HepG2 (cell line): Measurements from ENCODE around the gene ZNF225. TPM values are rescaled to one million over a fixed set of nuclear protein-coding genes. Genes with fewer than 3 reads are reported as not detected.

Experiments used
- ASH2L ChIP-seq: fragments of 300-600, 200-600 bp; sonication (generic); IDR thresholded peaks from 2 replicates; pipeline ENCODE4 v1.7.0; 2017; ENCODE audit warnings: low read depth, mild to moderate bottlenecking, moderate library complexity, mixed read lengths, low read length; ENCODE audit not compliant: insufficient read length
- IKZF4 ChIP-seq: sonication (generic); formaldehyde crosslinking; IDR thresholded peaks from 2 replicates; pipeline ENCODE4 v1.5.1; 2020; ENCODE audit warnings: borderline replicate concordance, mild to moderate bottlenecking, low read depth, missing genetic modification reagents; ENCODE audit errors: not compliant biosample characterization
- ISX ChIP-seq: sonication (generic); formaldehyde crosslinking; conservative IDR thresholded peaks from 2 replicates; pipeline ENCODE4 v1.5.0; 2020; ENCODE audit warnings: missing genetic modification reagents
- KLF6 ChIP-seq: IDR thresholded peaks from 2 replicates; pipeline ENCODE4 v1.8.0; 2016; ENCODE audit warnings: missing biosample characterization, missing genetic modification reagents
- MAFF ChIP-seq: IDR thresholded peaks from 2 replicates; pipeline ENCODE4 v1.6.1; 2011; ENCODE audit warnings: low read depth, low read length, improper control_type of control experiment
- PHF20 ChIP-seq: sonication (generic); formaldehyde crosslinking; IDR thresholded peaks from 2 replicates; pipeline ENCODE4 v1.5.0; 2020; ENCODE audit warnings: mild to moderate bottlenecking, missing genetic modification reagents
- RAD51 ChIP-seq: fragments of 450-650 bp; IDR thresholded peaks from 2 replicates; pipeline ENCODE4 v1.6.1; 2016; ENCODE audit warnings: borderline replicate concordance
- RNF219 ChIP-seq: sonication (generic); formaldehyde crosslinking; IDR thresholded peaks from 2 replicates; pipeline ENCODE4 v1.5.0; 2020; ENCODE audit warnings: mild to moderate bottlenecking, missing genetic modification reagents
- RORA ChIP-seq: sonication (generic); formaldehyde crosslinking; IDR thresholded peaks from 2 replicates; pipeline ENCODE4 v1.5.0; 2020; ENCODE audit warnings: mild to moderate bottlenecking, missing genetic modification reagents, moderate library complexity
- SMAD9 ChIP-seq: sonication (generic); formaldehyde crosslinking; IDR thresholded peaks from 2 replicates; pipeline ENCODE4 v1.5.1; 2020; ENCODE audit warnings: mild to moderate bottlenecking, missing genetic modification reagents
- SMC3 ChIP-seq: IDR thresholded peaks from 2 replicates; pipeline ENCODE4 v1.6.1; 2011; ENCODE audit warnings: low read length, improper control_type of control experiment
- ZBTB7A ChIP-seq: sonication (generic); formaldehyde crosslinking; IDR thresholded peaks from 2 replicates; pipeline ENCODE4 v1.8.0; 2022; ENCODE audit warnings: mild to moderate bottlenecking, missing genetic modification reagents
- ZFP37 ChIP-seq: sonication (generic); formaldehyde crosslinking; IDR thresholded peaks from 2 replicates; pipeline ENCODE4 v1.4.0; 2020; ENCODE audit warnings: missing genetic modification reagents, borderline replicate concordance
- ZNF180 ChIP-seq: sonication (generic); formaldehyde crosslinking; IDR thresholded peaks from 2 replicates; pipeline ENCODE4 v1.4.0; 2020; ENCODE audit warnings: low read depth, missing genetic modification reagents, borderline replicate concordance
- ZNF383 ChIP-seq: sonication (generic); formaldehyde crosslinking; IDR thresholded peaks from 2 replicates; pipeline ENCODE4 v1.4.0; 2020; ENCODE audit warnings: missing genetic modification reagents, mild to moderate bottlenecking, borderline replicate concordance
- ZNF557 ChIP-seq: sonication (generic); formaldehyde crosslinking; IDR thresholded peaks from 2 replicates; pipeline ENCODE4 v1.4.0; 2020; ENCODE audit warnings: missing genetic modification reagents
- ZNF569 ChIP-seq: sonication (generic); formaldehyde crosslinking; IDR thresholded peaks from 2 replicates; pipeline ENCODE4 v1.5.0; 2020; ENCODE audit warnings: mild to moderate bottlenecking, missing genetic modification reagents, moderate library complexity, borderline replicate concordance
- ZNF619 ChIP-seq: sonication (generic); formaldehyde crosslinking; IDR thresholded peaks from 2 replicates; pipeline ENCODE4 v1.4.0; 2020; ENCODE audit warnings: mild to moderate bottlenecking, missing genetic modification reagents
- ZNF724P ChIP-seq: sonication (generic); formaldehyde crosslinking; IDR thresholded peaks from 2 replicates; pipeline ENCODE4 v1.8.0; 2022; ENCODE audit warnings: missing genetic modification reagents, borderline replicate concordance
- ZSCAN22 ChIP-seq: sonication (generic); formaldehyde crosslinking; IDR thresholded peaks from 2 replicates; pipeline ENCODE4 v1.4.0; 2020; ENCODE audit warnings: mild to moderate bottlenecking, missing genetic modification reagents
- ZXDC ChIP-seq: sonication (generic); formaldehyde crosslinking; IDR thresholded peaks from 2 replicates; pipeline ENCODE4 v1.5.0; 2020; ENCODE audit warnings: mild to moderate bottlenecking, missing genetic modification reagents
- polyA plus RNA-seq, 8 experiments: library from polyadenylated mRNA; depleted of rRNA in 3 of 8; stranded (reverse) in 7 of 8; unstranded in 1 of 8; fragments of >200 nt; fragmentation: Illumina TruSeq in 4 of 8; extraction: Trizol in 4 of 8; gene quantifications; 2 replicates each; pipeline versions ENCODE4 v1.2.1 to v1.2.3, GENCODE V29; 2011 to 2016; ENCODE audit warnings: low read depth in 4 of 8, missing spikeins in 1 of 8, mixed read lengths in 1 of 8; ENCODE audit not compliant: insufficient read depth in 1 of 8
- total RNA-seq, 5 experiments: library from RNA; depleted of rRNA; stranded (reverse); fragments of >200 nt; fragmentation: Illumina TruSeq; extraction: Trizol; gene quantifications; 2 replicates each; pipeline ENCODE4 v1.2.3, GENCODE V29; 2016; ENCODE audit warnings: low read depth in 1 of 5
- TF ChIP-seq, protein P1 (sequence below): sonication (generic); formaldehyde crosslinking; IDR thresholded peaks from 2 replicates; pipeline ENCODE4 v1.4.0; 2020; ENCODE audit warnings: missing genetic modification reagents, borderline replicate concordance
- TF ChIP-seq, protein P2 (sequence below): sonication (generic); formaldehyde crosslinking; IDR thresholded peaks from 2 replicates; pipeline ENCODE4 v1.8.1; 2023; ENCODE audit warnings: missing genetic modification reagents, mild to moderate bottlenecking, borderline replicate concordance

The ZNF225 gene
- total and polyA plus RNA-seq, 2 of the 13 experiments (the other 11 are each of a cell fraction or from before 2014, with no cell fraction given): 0.87 to 3.3 TPM

DNA sequence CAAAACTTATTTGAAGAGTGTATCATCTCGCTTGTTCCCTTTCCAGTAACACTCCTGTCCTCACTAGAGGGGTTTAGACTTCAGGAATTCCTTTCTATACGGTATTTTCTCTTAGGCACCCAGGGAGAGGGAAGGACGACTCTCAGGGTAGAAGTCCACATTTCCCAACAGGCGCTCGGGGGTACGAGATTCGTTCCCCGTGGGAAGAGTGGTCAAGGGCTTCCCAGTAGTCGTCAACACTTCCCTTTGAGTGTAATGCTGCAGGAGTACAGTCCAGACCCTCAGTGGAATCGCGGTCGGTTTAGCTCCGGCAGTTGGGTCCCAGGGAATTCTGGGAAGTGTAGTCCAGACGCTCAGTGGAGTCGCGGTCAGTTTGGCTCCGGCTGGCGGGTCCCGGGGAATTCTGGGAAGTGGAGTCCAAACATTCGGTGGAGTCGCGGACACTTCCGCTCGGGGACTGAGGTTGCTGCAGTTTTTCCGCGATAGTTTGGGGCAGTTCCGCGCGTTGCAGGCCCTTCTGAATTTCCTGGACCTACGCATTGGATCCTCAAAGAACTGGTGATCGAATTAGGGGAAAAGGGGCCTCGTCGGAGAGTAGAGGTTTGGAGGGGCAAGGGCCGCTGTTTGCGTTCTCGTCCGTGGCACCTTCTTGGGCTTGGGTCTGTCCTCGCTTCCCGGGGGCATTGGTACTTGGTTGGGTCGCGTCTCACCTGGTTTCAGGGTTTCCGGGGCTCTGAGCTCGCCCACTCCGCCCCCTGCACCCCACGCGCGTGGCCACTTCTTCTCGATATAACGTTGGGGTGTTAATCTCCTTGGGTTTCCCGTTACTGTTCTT, 19.1 kb upstream of the ZNF225 start, which contains the start of gene ZNF224 (continued):
- TF ChIP-seq, protein P1, sequence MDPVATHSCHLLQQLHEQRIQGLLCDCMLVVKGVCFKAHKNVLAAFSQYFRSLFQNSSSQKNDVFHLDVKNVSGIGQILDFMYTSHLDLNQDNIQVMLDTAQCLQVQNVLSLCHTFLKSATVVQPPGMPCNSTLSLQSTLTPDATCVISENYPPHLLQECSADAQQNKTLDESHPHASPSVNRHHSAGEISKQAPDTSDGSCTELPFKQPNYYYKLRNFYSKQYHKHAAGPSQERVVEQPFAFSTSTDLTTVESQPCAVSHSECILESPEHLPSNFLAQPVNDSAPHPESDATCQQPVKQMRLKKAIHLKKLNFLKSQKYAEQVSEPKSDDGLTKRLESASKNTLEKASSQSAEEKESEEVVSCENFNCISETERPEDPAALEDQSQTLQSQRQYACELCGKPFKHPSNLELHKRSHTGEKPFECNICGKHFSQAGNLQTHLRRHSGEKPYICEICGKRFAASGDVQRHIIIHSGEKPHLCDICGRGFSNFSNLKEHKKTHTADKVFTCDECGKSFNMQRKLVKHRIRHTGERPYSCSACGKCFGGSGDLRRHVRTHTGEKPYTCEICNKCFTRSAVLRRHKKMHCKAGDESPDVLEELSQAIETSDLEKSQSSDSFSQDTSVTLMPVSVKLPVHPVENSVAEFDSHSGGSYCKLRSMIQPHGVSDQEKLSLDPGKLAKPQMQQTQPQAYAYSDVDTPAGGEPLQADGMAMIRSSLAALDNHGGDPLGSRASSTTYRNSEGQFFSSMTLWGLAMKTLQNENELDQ (CRISPR knock-in tag): no peak
- TF ChIP-seq, protein P2, sequence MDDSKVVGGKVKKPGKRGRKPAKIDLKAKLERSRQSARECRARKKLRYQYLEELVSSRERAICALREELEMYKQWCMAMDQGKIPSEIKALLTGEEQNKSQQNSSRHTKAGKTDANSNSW: no peak
- TF ChIP-seq KLF6 (no peak), ZNF557 (CRISPR knock-in tag) (peak; percentile 69; the same call in 1 of the 2 replicates), ZBTB7A (CRISPR knock-in tag) (no peak), RORA (CRISPR knock-in tag) (no peak), ZFP37 (CRISPR knock-in tag) (0 out of 2 replicates have a peak, but pooled peaks have one; percentile 76), ISX (CRISPR knock-in tag) (no peak), SMAD9 (CRISPR knock-in tag) (no peak), SMC3 (no peak), ZNF619 (CRISPR knock-in tag) (no peak), ZNF383 (CRISPR knock-in tag) (no peak), ZXDC (no peak), PHF20 (peak; percentile 79), ZNF180 (CRISPR knock-in tag) (no peak), RNF219 (CRISPR knock-in tag) (no peak; the same call in 1 of the 2 replicates), ZNF724P (no peak), ZNF569 (CRISPR knock-in tag) (no peak), ZSCAN22 (CRISPR knock-in tag) (no peak), ASH2L (peak; percentile 35), RAD51 (no peak), IKZF4 (no peak), MAFF (no peak)
